Neural cell (in vitro differentiated cells): ENCODE results near the gene TEDC2.

Experiments
- EP300 ChIP-seq: fragments of 450-650 bp; conservative IDR thresholded peaks from 2 replicates; pipeline ENCODE4 v1.6.1; 2014; ENCODE audit warnings: antibody characterized with exemption, mild to moderate bottlenecking, moderate library complexity; ENCODE audit not compliant: poor library complexity, severe bottlenecking
- MXI1 ChIP-seq: fragments of 450-650 bp; conservative IDR thresholded peaks from 2 replicates; pipeline ENCODE4 v1.6.1; 2014; ENCODE audit warnings: antibody characterized with exemption, mild to moderate bottlenecking; ENCODE audit not compliant: poor library complexity, severe bottlenecking
- POLR2AphosphoS5 ChIP-seq: IDR thresholded peaks from 2 replicates; pipeline ENCODE4 v1.6.1; 2012
- RAD21 ChIP-seq: fragments of 450-650 bp; conservative IDR thresholded peaks from 2 replicates; pipeline ENCODE4 v1.6.1; 2014; ENCODE audit warnings: antibody characterized with exemption, mild to moderate bottlenecking, moderate library complexity
- TAF1 ChIP-seq: IDR thresholded peaks from 2 replicates; pipeline ENCODE4 v1.6.1; 2012; ENCODE audit warnings: low read depth
- TF ChIP-seq, protein P1 (sequence below): fragments of 450-650 bp; IDR thresholded peaks from 2 replicates; pipeline ENCODE4 v1.5.1; 2014; ENCODE audit warnings: antibody characterized with exemption, mild to moderate bottlenecking, moderate library complexity; ENCODE audit not compliant: poor library complexity, severe bottlenecking

DNA sequence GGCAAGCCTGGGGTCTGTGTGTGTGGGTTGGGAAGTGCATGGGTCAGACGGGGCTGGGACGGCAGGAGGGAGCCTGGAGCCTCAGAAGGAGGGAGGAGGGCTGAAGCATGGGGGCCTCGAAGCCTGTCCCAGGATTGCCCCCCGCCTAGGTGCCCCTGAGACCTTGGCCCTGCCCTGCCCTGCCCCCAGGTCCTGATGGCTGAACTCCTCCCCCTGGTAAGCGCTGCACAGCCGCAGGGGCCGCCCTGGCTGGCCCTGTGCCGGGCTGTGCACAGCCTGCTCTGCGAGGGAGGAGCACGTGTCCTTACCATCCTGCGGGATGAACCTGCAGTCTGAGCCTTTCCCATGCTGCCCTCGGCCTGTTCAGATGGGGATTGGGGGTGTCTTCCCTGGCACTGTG, 4.4 kb downstream of the TEDC2 start:
- TF ChIP-seq RAD21 (no peak), POLR2AphosphoS5 (no peak), EP300 (no peak), TAF1 (no peak), MXI1 (no peak)
- TF ChIP-seq, protein P1, sequence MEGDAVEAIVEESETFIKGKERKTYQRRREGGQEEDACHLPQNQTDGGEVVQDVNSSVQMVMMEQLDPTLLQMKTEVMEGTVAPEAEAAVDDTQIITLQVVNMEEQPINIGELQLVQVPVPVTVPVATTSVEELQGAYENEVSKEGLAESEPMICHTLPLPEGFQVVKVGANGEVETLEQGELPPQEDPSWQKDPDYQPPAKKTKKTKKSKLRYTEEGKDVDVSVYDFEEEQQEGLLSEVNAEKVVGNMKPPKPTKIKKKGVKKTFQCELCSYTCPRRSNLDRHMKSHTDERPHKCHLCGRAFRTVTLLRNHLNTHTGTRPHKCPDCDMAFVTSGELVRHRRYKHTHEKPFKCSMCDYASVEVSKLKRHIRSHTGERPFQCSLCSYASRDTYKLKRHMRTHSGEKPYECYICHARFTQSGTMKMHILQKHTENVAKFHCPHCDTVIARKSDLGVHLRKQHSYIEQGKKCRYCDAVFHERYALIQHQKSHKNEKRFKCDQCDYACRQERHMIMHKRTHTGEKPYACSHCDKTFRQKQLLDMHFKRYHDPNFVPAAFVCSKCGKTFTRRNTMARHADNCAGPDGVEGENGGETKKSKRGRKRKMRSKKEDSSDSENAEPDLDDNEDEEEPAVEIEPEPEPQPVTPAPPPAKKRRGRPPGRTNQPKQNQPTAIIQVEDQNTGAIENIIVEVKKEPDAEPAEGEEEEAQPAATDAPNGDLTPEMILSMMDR = no peak
